Natural killer cell treated with Interleukin-12 subunit alpha and Interleukin-12 subunit beta and Interleukin-15 and Interleukin-18, amount 100 ng/mL, for 72 hours (primary cell): ENCODE measurements around the gene KREMEN1. TPM values are rescaled to one million over a fixed set of nuclear protein-coding genes. Genes with fewer than 3 reads are reported as not detected.

Experiments used
- total RNA-seq, 2 donors: library from RNA; stranded (reverse); gene quantifications; one replicate each; pipeline ENCODE4 v1.2.3, GENCODE V29; 2022

Gene KREMEN1
- total RNA-seq, 2 donors from 2014 or later, result 0.17 to 0.59 TPM

Other genes with a start within 250 kb of the KREMEN1 start
- under 1 TPM; 0.61 to 0.64 TPM for gene ZNRF3, start 189.5 kb upstream of the KREMEN1 start, total RNA-seq
- gene C22orf31, start 11.2 kb upstream of the KREMEN1 start, total RNA-seq, result not detected
- under 1 TPM; 0.67 to 0.71 TPM for gene EMID1, start 132.9 kb downstream of the KREMEN1 start, total RNA-seq
- gene RHBDD3, start 194.9 kb downstream of the KREMEN1 start, total RNA-seq, result 10 to 100 TPM; 33.6 to 69.0 TPM
- gene EWSR1, start 195.2 kb downstream of the KREMEN1 start, total RNA-seq, result 100 to 1,000 TPM; 344 to 348 TPM
- gene GAS2L1, start 233.6 kb downstream of the KREMEN1 start, total RNA-seq, result under 1 TPM in 1 of 2 donors, not detected in 1; 0.43 TPM
- gene RASL10A, start 242.7 kb downstream of the KREMEN1 start, total RNA-seq, result 1 to 10 TPM; 2.0 TPM